Activated CD4-positive, alpha-beta T cell treated with anti-CD3 and anti-CD28 coated beads, Interleukin-2, amount 50 U/mL, for 4 hours (primary cell): ENCODE measurements around the gene NELFCD.

Experiments
- DNase-seq, 2 experiments: peaks; one replicate each; pipeline ENCODE4 v3.0.0-alpha.2; 2020

Gene NELFCD

GRCh38 chr20:58995461-58996225, 14.6 kb downstream of the NELFCD start:
- DNase-seq: no peak

- no peak for DNase-seq
Measured at GRCh38 chr20:58996226-58996611, 15.2 kb downstream of the NELFCD start.

- DNase-seq: no peak
Measured at GRCh38 chr20:58997141-58997770, 16.2 kb downstream of the NELFCD start.

GRCh38 chr20:58998656-58999055, 17.6 kb downstream of the NELFCD start:
- no peak for DNase-seq

- DNase-seq: no peak
Measured at GRCh38 chr20:59000326-59000725, 19.3 kb downstream of the NELFCD start.

GRCh38 chr20:59001068-59001448, 20.0 kb downstream of the NELFCD start:
- DNase-seq: no peak

- no peak for DNase-seq
Measured at GRCh38 chr20:59001449-59002171, 20.6 kb downstream of the NELFCD start.

- no peak for DNase-seq
Measured at GRCh38 chr20:59002388-59002787, 21.3 kb downstream of the NELFCD start.

- DNase-seq: no peak
Measured at GRCh38 chr20:59002874-59003399, 21.9 kb downstream of the NELFCD start.

GRCh38 chr20:59003836-59004492, 22.9 kb downstream of the NELFCD start:
- no peak for DNase-seq

- peak in 1 of 2 experiments; percentile 41 for DNase-seq
Measured at GRCh38 chr20:59004493-59004762, 23.4 kb downstream of the NELFCD start.

GRCh38 chr20:59004763-59005522, 23.9 kb downstream of the NELFCD start:
- no peak for DNase-seq

GRCh38 chr20:59005523-59006166, 24.6 kb downstream of the NELFCD start:
- no peak for DNase-seq

- DNase-seq: no peak
Measured at GRCh38 chr20:59006167-59006863, 25.3 kb downstream of the NELFCD start.

GRCh38 chr20:59006864-59007664, 26.0 kb downstream of the NELFCD start, which contains the start of gene CTSZ:
CTSZ (minus strand) TSS chr20:59007254; CDS start chr20:59007128, 126 bp downstream.
- peak in 1 of 2 experiments; percentile 21 for DNase-seq

- no peak for DNase-seq
Measured at GRCh38 chr20:59007665-59008511, 26.8 kb downstream of the NELFCD start.

- DNase-seq: no peak
Measured at GRCh38 chr20:59008715-59009336, 27.8 kb downstream of the NELFCD start.

GRCh38 chr20:59010321-59010994, 29.4 kb downstream of the NELFCD start:
- DNase-seq: no peak
